ENCODE results near the gene TAS2R40. TPM values are rescaled to one million over a fixed set of nuclear protein-coding genes. Genes with fewer than 3 reads are reported as not detected.

Gene TAS2R40
- total RNA-seq (2014; rRNA removed; shearing (Covaris generic)): not detected in 2 replicates

GRCh38 chr7:143221737-143222136 is at the start of gene TAS2R40:
TAS2R40 (plus strand) TSS chr7:143222037; CDS start chr7:143222079, 42 bp downstream.

GRCh38 chr7:143183024-143183423 is 38.8 kb upstream of the TAS2R40 start, which contains the start of gene TAS2R39:
TAS2R39 (plus strand) TSS chr7:143183419; CDS start chr7:143183419, 0 bp downstream.

GRCh38 chr7:143263266-143264195 is 41.7 kb downstream of the TAS2R40 start, which contains the start of gene GSTK1:
GSTK1 (plus strand) TSS chr7:143263441; CDS start chr7:143263514, 73 bp downstream.

Small RNA genes within 50 kb of the gene (small RNA-seq; reads per million reads assigned to genes)
- not detected for gene AC073342.3

Other genes starting within 250 kb of the TAS2R40 start
- 0.38 TPM in 1 of 2 replicates, not detected in the other for gene OR9A2, start 194.9 kb upstream of the TAS2R40 start, total RNA-seq (2014; rRNA removed; shearing (Covaris generic))
- not detected in 2 replicates for gene OR6V1, start 169.7 kb upstream of the TAS2R40 start, total RNA-seq (2014; rRNA removed; shearing (Covaris generic))
- gene PIP, start 90.0 kb upstream of the TAS2R40 start, total RNA-seq (2014; rRNA removed; shearing (Covaris generic)): not detected in 2 replicates
- gene TAS2R39, start 38.6 kb upstream of the TAS2R40 start, total RNA-seq (2014; rRNA removed; shearing (Covaris generic)): not detected in 2 replicates
- 126 and 140 TPM in 2 replicates for gene GSTK1, start 41.4 kb downstream of the TAS2R40 start, total RNA-seq (2014; rRNA removed; shearing (Covaris generic))
- gene TMEM139, start 62.9 kb downstream of the TAS2R40 start, total RNA-seq (2014; rRNA removed; shearing (Covaris generic)): 1.2 and 3.2 TPM in 2 replicates
- 19.1 and 25.5 TPM in 2 replicates for gene CASP2, start 66.3 kb downstream of the TAS2R40 start, total RNA-seq (2014; rRNA removed; shearing (Covaris generic))
- not detected in 2 replicates for gene CLCN1, start 94.1 kb downstream of the TAS2R40 start, total RNA-seq (2014; rRNA removed; shearing (Covaris generic))
- gene FAM131B, start 140.7 kb downstream of the TAS2R40 start, total RNA-seq (2014; rRNA removed; shearing (Covaris generic)): 1.4 and 2.4 TPM in 2 replicates
- gene ZYX, start 159.3 kb downstream of the TAS2R40 start, total RNA-seq (2014; rRNA removed; shearing (Covaris generic)): 54.7 and 69.1 TPM in 2 replicates
- gene EPHA1, start 186.8 kb downstream of the TAS2R40 start, total RNA-seq (2014; rRNA removed; shearing (Covaris generic)): 0.04 and 0.24 TPM in 2 replicates
- not detected in 2 replicates for gene TAS2R60, start 221.4 kb downstream of the TAS2R40 start, total RNA-seq (2014; rRNA removed; shearing (Covaris generic))

Measured in A375 (cell line).